GM12878 (cell line): Measurements from ENCODE around the gene HEXIM2. TPM values are rescaled to one million over a fixed set of nuclear protein-coding genes. Genes with fewer than 3 reads are reported as not detected.

Experiments
- ATAC-seq: fragments of 200-7000 bp; cut with Tn5 transposase; 3 replicates; pipeline ENCODE4 v1.9.1; 2020; ENCODE audit warnings: mild to moderate bottlenecking, moderate library complexity
- BruUV-seq: library from RNA; stranded (reverse); fragments of 400-500 nt; replicated peaks from 2 replicates; lab custom pipeline; 2021; lab: Mats Ljungman, UMichigan
- CTCF ChIA-PET: fragments of 300-600 bp; sonication (Branson Sonifier 250); formaldehyde crosslinking; extraction: SDS; loops from one replicate; lab custom pipeline; 2021; ENCODE audit warnings: inconsistent platforms; lab: Yijun Ruan, JAX
- POLR2A ChIA-PET: fragments of 350-600 bp; formaldehyde crosslinking; extraction: SDS; loops from one replicate; lab custom pipeline; 2021; ENCODE audit warnings: inconsistent platforms; lab: Charles Lee
- RAD21 ChIA-PET: fragments of 300-600 bp; sonication (Branson Sonifier 250); formaldehyde crosslinking; loops from one replicate; lab custom pipeline; 2023; ENCODE audit warnings: antibody characterized with exemption; ENCODE audit not compliant: unreplicated experiment; lab: Charles Lee
- SMC1A ChIA-PET: fragments of 300-600 bp; sonication (Branson Sonifier 250); formaldehyde crosslinking; loops from one replicate; lab custom pipeline; 2023; ENCODE audit not compliant: unreplicated experiment, uncharacterized antibody; lab: Charles Lee
- DNase-seq: peaks from one replicate; pipeline ENCODE4 v3.0.0-alpha.2; 2011; ENCODE audit warnings: low read depth, low spot score
- FAIRE-seq: peaks from 3 replicates; lab custom pipeline; 2011; peaks lifted over from hg19 to GRCh38; lab: Jason Lieb, UNC
- H2AFZ ChIP-seq: 2 replicates; pipeline ENCODE4 v1.6.0; 2011; ENCODE audit warnings: low read depth, low read length, control low read depth; ENCODE audit not compliant: control insufficient read depth
- H3K27ac ChIP-seq: 2 replicates; pipeline ENCODE4 v1.5.1; 2011; ENCODE audit warnings: control low read depth; ENCODE audit not compliant: control insufficient read depth, insufficient read depth
- H3K27me3 ChIP-seq, 2 experiments: replicated peaks in 1 of 2; 2 replicates each; pipeline versions ENCODE4 v1.6.0 to v1.6.1; 2011; ENCODE audit warnings: low read length in 1 of 2; ENCODE audit not compliant: control insufficient read depth in 2 of 2, insufficient read depth in 2 of 2
- H3K36me3 ChIP-seq, 2 experiments: 2 replicates each; pipeline ENCODE4 v1.5.1; 2011; ENCODE audit warnings: low read length in 1 of 2; ENCODE audit not compliant: control insufficient read depth in 2 of 2, insufficient read depth in 2 of 2
- H3K4me1 ChIP-seq: 2 replicates; pipeline ENCODE4 v1.6.1; 2011; ENCODE audit warnings: mild to moderate bottlenecking, low read length, moderate library complexity, mixed read lengths; ENCODE audit not compliant: control insufficient read depth, insufficient read depth
- H3K4me2 ChIP-seq: 2 replicates; pipeline ENCODE4 v1.6.0; 2011; ENCODE audit warnings: control low read depth; ENCODE audit not compliant: control insufficient read depth, insufficient read depth
- H3K4me3 ChIP-seq: fragments of 200-600 bp; sonication (generic); 2 replicates; pipeline ENCODE4 v1.5.1; 2016
- H3K79me2 ChIP-seq: 2 replicates; pipeline ENCODE4 v1.6.0; 2011; ENCODE audit warnings: low read length; ENCODE audit not compliant: control insufficient read depth, insufficient read depth
- H3K9ac ChIP-seq: 2 replicates; pipeline ENCODE4 v1.8.0; 2011; ENCODE audit warnings: low read length, control low read depth, mixed read lengths; ENCODE audit not compliant: control insufficient read depth, insufficient read depth
- H3K9me3 ChIP-seq: replicated peaks from 3 replicates; pipeline ENCODE4 v1.5.1; 2011; ENCODE audit warnings: mild to moderate bottlenecking, low read length; ENCODE audit not compliant: control insufficient read depth, insufficient read depth
- H4K20me1 ChIP-seq: 2 replicates; pipeline ENCODE4 v1.6.0; 2011; ENCODE audit not compliant: control insufficient read depth, insufficient read depth
- ATF7 ChIP-seq: fragments of 450-650 bp; IDR thresholded peaks from 2 replicates; pipeline ENCODE4 v1.6.1; 2016; ENCODE audit warnings: low read depth, mild to moderate bottlenecking
- BRCA1 ChIP-seq: IDR thresholded peaks from 2 replicates; pipeline ENCODE4 v1.6.1; 2011; ENCODE audit warnings: low read depth, low read length, improper control_type of control experiment
- CBX3 ChIP-seq: fragments of 200-600 bp; sonication (generic); IDR thresholded peaks from 2 replicates; pipeline ENCODE4 v1.6.1; 2016; ENCODE audit warnings: low read depth, borderline replicate concordance
- CHD2 ChIP-seq: IDR thresholded peaks from 2 replicates; pipeline ENCODE4 v1.6.1; 2011; ENCODE audit warnings: low read depth, low read length, improper control_type of control experiment, borderline replicate concordance
- CHD4 ChIP-seq: fragments of 200-600 bp; sonication (generic); IDR thresholded peaks from 2 replicates; pipeline ENCODE4 v1.6.1; 2016; ENCODE audit warnings: mild to moderate bottlenecking
- CREM ChIP-seq: IDR thresholded peaks from 2 replicates; pipeline ENCODE4 v1.6.1; 2014; ENCODE audit warnings: antibody characterized with exemption, low read depth
- FOXK2 ChIP-seq: fragments of 450-650 bp; IDR thresholded peaks from 2 replicates; pipeline ENCODE4 v1.6.1; 2017; ENCODE audit warnings: mild to moderate bottlenecking, moderate library complexity
- GATAD2B ChIP-seq: fragments of 450-650 bp; conservative IDR thresholded peaks from 2 replicates; pipeline ENCODE4 v1.6.1; 2017; ENCODE audit warnings: low read depth, mild to moderate bottlenecking, moderate library complexity
- MTA3 ChIP-seq: IDR thresholded peaks from 2 replicates; pipeline ENCODE4 v1.6.1; 2012; ENCODE audit warnings: low read length, inconsistent platforms, borderline replicate concordance
- NKRF ChIP-seq: fragments of 450-650 bp; conservative IDR thresholded peaks from 2 replicates; pipeline ENCODE4 v1.6.1; 2017; ENCODE audit warnings: mild to moderate bottlenecking, moderate library complexity
- POLR2A ChIP-seq: IDR thresholded peaks from 2 replicates; pipeline ENCODE4 v1.6.1; 2011; ENCODE audit warnings: low read depth, mild to moderate bottlenecking, low read length
- RELB ChIP-seq: fragments of 450-650 bp; IDR thresholded peaks from 2 replicates; pipeline ENCODE4 v1.6.1; 2017; ENCODE audit warnings: low read depth, mild to moderate bottlenecking, moderate library complexity
- WRNIP1 ChIP-seq: IDR thresholded peaks from 2 replicates; pipeline ENCODE4 v1.6.1; 2011; ENCODE audit warnings: low read depth, low read length, improper control_type of control experiment, borderline replicate concordance
- YBX1 ChIP-seq: fragments of 450-650 bp; IDR thresholded peaks from 2 replicates; pipeline ENCODE4 v1.6.1; 2016; ENCODE audit warnings: antibody characterized with exemption
- ZSCAN29 ChIP-seq: fragments of 450-650 bp; IDR thresholded peaks from 2 replicates; pipeline ENCODE4 v1.6.1; 2017; ENCODE audit warnings: mild to moderate bottlenecking, moderate library complexity
- WGBS: methylation state at CpG from one replicate; pipeline ENCODE4 v1.1.6; 2016; ENCODE audit warnings: low lambda C conversion rate; ENCODE audit not compliant: insufficient replicate concordance, insufficient coverage; ENCODE audit errors: missing lambda C conversion rate; 5-methylcytosine and 5-hydroxymethylcytosine counted together
- in situ Hi-C: fragments of 300-500 bp; cut with MboI; formaldehyde crosslinking; loops from 9 replicates; pipeline ENCODE4 v1.14.3; 2018; ENCODE audit warnings: mixed read lengths
- intact Hi-C: fragments of 100-400 bp; cut with micrococcal nuclease; formaldehyde crosslinking; loops from one replicate; pipeline ENCODE4 v1.14.2; 2022; ENCODE audit not compliant: unreplicated experiment
- polyA plus RNA-seq, 11 experiments: library from polyadenylated mRNA; depleted of rRNA in 4 of 11; unstranded in 6 of 11; stranded (reverse) in 5 of 11; fragments of >200 nt; fragmentation: Nextera tagmentation in 4 of 11; fragmentation: Illumina TruSeq in 1 of 11; extraction: Ambion mirVana in 4 of 11; extraction: Trizol in 1 of 11; gene quantifications; 1 replicate in 1 of 11; 2 replicates in 10 of 11; pipeline versions ENCODE4 v1.2.1 to v1.2.3, GENCODE V29; 2011 to 2016; ENCODE audit warnings: inconsistent platforms in 2 of 11, missing spikeins in 2 of 11, low read depth in 1 of 11
- total RNA-seq, 4 experiments: library from RNA; depleted of rRNA in 3 of 4; stranded (reverse); fragments of >200 nt in 3 of 4; fragmentation: Illumina TruSeq in 1 of 4; extraction: Trizol in 1 of 4; gene quantifications; 2 replicates each; pipeline versions ENCODE4 v1.2.1 to v1.2.3, GENCODE V29; 2013 to 2021

Gene HEXIM2
- total and polyA plus RNA-seq, 10 of the 15 experiments (the other 5 are each of a cell fraction or from before 2014, with no cell fraction given): 0.10 to 10.3 (median 6.4) TPM

GRCh38 chr17:45149037-45149668 lies 12.5 kb upstream of the HEXIM2 start (continued):
- TF ChIP-seq WRNIP1 (0 out of 2 replicates have a peak, but pooled peaks have one; percentile 59), FOXK2 (no peak), CREM (no peak), CHD4 (no peak), NKRF (peak; percentile 67), ZSCAN29 (no peak)

- Histone ChIP-seq H3K9ac (peak overlapping the region; percentile 69), H3K27ac (peak overlapping the region; percentile 81), H2AFZ (no peak overlapping the region; the same call in 1 of the 2 replicates), H3K4me1 (peaks cover 16% of the 10 kb centered on the region), H3K27me3 (no peaks in the 10 kb centered on the region), H3K4me2 (peak overlapping the region; percentile 94), H3K36me3 (no peaks in the 10 kb centered on the region), H4K20me1 (no peaks in the 10 kb centered on the region; the same call in 1 of the 2 replicates), H3K79me2 (peaks cover 45% of the 10 kb centered on the region), H3K4me3 (peak overlapping the region; percentile 96), H3K9me3 (no peaks in the 10 kb centered on the region)
- ChIA-PET SMC1A (interaction anchor here (0.6 to 6.7 kb wide), 16 partner anchors 8 to 259 kb away, joined by 3 to 114 read pairs (median 6); partner anchors contain the start of genes ACBD4 and HEXIM2), POLR2A (interaction anchor here (0.6 to 7.1 kb wide), 28 partner anchors 9 to 441 kb away, joined by 3 to 239 read pairs (median 5); partner anchors contain the start of genes ACBD4, DBF4B, HEXIM2 and MAP3K14), RAD21 (interaction anchor here (0.7 to 6.7 kb wide), 20 partner anchors 10 to 374 kb away, joined by 3 to 121 read pairs (median 4); partner anchors contain the start of genes ACBD4 and HEXIM2), CTCF (interaction anchor here (0.7 to 11.0 kb wide), 28 partner anchors 10 to 374 kb away, joined by 3 to 280 read pairs (median 5); partner anchors contain the start of genes ACBD4, EFTUD2, HEXIM2 and NMT1)
- ATAC-seq (peak; percentile 2), DNase-seq (no peak), FAIRE-seq (no peak)
- intact Hi-C loops (loop anchor here (1.0 to 5.0 kb wide), 2 partner anchors 47 to 152 kb away; no protein-coding TSS in a partner anchor), in situ Hi-C loops (no loop called here)
- no TSS peak for BruUV-seq
- WGBS: 1% methylated on average over 55 of the region's 56 CpGs
- TF ChIP-seq FOXK2 (no peak), ATF7 (no peak), GATAD2B (no peak), CHD2 (no peak), BRCA1 (0 out of 2 replicates have a peak, but pooled peaks have one; percentile 14), YBX1 (no peak), CBX3 (no peak), RELB (peak; percentile 58; the same call in 1 of the 2 replicates), POLR2A (peak; percentile 74), MTA3 (no peak)
Observed at GRCh38 chr17:45149669-45150664, 11.7 kb upstream of the HEXIM2 start.
